ENCODE measurements around the gene SMAD2. TPM values are rescaled to one million over a fixed set of nuclear protein-coding genes. Genes with fewer than 3 reads are reported as not detected.
"Not testable (repeated sequence)": the region's sequence is repeated elsewhere in the genome, so short reads cannot be mapped to it uniquely, and the experiment has no call there.

The SMAD2 gene
- total RNA-seq, 4 donors from 2014 or later: 47.4 to 116 (median 72.2) TPM

DNA sequence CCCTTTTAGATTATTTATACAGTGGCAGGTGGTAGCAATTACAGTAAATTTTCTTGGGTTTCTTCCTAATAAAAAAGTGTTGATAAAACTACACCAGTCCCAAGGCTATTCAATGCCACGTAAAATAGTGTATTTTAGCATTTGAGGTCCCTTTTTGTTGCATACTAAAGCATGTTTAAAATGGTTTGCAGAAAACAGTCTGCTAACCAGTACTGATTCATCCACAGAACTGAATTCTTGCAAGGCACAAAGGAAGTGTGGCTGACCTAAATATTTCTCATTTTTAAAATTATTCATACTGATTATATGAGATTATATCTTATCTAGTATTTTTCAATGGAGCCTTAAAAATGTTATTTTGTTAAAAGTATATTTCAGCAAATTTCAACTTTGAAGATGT, 98.1 kb downstream of the SMAD2 start:
- TF ChIP-seq, protein P1, sequence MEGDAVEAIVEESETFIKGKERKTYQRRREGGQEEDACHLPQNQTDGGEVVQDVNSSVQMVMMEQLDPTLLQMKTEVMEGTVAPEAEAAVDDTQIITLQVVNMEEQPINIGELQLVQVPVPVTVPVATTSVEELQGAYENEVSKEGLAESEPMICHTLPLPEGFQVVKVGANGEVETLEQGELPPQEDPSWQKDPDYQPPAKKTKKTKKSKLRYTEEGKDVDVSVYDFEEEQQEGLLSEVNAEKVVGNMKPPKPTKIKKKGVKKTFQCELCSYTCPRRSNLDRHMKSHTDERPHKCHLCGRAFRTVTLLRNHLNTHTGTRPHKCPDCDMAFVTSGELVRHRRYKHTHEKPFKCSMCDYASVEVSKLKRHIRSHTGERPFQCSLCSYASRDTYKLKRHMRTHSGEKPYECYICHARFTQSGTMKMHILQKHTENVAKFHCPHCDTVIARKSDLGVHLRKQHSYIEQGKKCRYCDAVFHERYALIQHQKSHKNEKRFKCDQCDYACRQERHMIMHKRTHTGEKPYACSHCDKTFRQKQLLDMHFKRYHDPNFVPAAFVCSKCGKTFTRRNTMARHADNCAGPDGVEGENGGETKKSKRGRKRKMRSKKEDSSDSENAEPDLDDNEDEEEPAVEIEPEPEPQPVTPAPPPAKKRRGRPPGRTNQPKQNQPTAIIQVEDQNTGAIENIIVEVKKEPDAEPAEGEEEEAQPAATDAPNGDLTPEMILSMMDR (IDR thresholded peaks at IDR 0.05): no peak
- DNase-seq (ENCODE audit: low spot score) (no peak), ATAC-seq (ENCODE audit: low FRiP score) (no peak)

DNA sequence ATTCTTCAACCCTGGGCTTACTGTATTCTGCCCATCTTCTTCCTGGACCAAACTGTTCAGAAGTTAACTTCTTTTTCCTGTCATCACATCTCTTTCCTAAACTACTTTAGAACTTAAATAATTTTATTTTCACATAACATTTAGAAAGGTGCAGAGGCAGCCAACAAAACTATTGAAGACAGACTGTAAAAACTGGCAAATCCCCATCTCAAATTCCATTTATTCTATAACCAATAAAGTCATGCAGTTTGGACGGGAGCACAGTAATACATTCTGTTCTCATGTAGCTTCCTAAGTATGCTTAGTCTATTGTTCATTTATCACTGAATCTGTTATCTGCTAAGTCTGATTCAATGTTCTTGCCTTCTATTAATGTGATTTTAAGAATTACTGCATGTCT, 99.1 kb downstream of the SMAD2 start:
- TF ChIP-seq, protein P1 (IDR thresholded peaks at IDR 0.05): no peak
- ATAC-seq (ENCODE audit: low FRiP score) (no peak), DNase-seq (ENCODE audit: low spot score) (no peak)

DNA sequence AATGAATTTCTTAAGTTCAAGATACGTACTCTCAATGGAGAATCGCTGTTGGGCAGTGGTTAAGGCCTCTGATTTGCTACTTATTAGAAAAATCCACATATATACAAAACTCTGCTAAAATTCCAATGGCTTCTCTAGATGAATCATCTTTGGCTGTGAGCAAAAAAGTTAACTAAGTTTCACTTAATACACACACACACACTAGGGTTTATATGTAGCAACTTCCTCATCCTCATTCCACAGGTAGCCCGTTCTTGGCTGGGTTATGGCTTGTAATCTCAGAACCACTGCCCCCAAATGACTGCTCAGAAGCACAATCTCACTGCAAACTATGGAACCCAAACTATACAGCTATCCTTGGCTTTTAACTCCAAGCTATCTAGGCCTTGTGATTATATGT, 99.7 kb downstream of the SMAD2 start:
- DNase-seq (ENCODE audit: low spot score) (no peak), ATAC-seq (ENCODE audit: low FRiP score) (no peak)
- TF ChIP-seq, protein P1 (IDR thresholded peaks at IDR 0.05): no peak

- DNase-seq (ENCODE audit: low spot score): no peak
- no peak for ATAC-seq (ENCODE audit: low FRiP score)
- TF ChIP-seq, protein P1 (IDR thresholded peaks at IDR 0.05): no peak
Measured at GRCh38 chr18:47829831-47830230, 100.6 kb downstream of the SMAD2 start.

DNA sequence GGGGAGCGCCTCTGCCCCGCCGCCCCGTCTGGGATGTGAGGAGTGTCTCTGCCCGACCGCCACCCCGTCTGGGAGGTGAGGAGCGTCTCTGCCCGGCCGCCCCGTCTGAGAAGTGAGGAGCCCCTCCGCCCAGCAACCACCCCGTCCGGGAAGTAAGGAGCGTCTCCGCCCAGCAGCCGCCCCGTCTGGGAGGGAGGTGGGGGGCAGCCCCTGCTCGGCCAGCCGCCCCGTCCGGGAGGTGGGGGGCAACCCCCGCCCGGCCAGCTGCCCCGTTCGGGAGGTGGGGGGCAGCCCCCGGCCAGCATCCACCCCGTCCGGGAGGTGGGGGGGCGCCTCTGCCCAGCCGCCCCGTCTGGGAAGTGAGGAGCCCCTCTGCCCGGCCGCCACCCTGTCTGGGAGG, 102.4 kb downstream of the SMAD2 start:
- not testable (repeated sequence) for ATAC-seq (ENCODE audit: low FRiP score); DNase-seq (ENCODE audit: low spot score)

DNA sequence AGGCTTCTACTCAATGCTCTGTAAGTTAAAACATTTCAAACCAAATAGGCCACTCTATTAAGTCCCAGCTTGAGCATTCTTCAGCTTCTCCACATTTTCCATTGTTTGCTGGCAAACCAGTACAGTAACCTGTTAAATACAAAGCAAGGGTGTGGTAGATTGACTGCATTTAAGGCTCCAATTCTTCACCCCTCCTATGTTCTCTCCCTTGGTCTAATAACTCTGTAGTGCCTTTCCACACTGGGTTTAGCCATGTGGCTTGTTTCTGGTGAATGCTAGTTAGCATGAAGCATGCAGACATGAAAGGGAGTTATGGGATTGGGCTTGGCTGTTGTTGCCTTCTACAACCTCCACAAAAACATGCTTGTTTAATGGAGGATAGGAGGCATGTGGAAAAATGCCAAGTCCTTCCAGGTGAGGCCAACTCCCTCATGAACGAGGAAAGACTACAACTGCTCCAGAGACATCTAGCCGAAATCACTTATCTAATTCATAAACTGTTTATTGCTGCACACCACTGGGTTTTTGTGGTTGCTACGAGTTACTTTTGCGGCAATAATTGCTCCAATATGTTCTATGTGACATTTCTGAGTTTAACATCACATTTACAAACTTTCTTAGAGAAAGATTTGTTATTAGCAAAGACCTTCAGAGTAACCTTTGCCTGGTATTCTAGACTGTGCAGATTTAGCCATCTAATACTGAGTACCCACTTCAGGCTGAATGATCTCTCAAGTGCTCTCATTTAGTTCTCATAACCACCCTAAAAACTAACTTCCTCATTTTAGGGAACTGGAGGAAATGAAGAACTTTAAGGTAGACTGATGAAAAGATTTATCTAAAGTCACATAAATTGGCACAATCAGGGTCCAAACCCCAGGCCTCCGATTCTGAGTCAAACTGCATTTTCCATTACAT, 104.0 kb downstream of the SMAD2 start:
- DNase-seq (ENCODE audit: low spot score) (no peak), ATAC-seq (ENCODE audit: low FRiP score) (no peak)
- TF ChIP-seq, protein P1 (IDR thresholded peaks at IDR 0.05): no peak

DNA sequence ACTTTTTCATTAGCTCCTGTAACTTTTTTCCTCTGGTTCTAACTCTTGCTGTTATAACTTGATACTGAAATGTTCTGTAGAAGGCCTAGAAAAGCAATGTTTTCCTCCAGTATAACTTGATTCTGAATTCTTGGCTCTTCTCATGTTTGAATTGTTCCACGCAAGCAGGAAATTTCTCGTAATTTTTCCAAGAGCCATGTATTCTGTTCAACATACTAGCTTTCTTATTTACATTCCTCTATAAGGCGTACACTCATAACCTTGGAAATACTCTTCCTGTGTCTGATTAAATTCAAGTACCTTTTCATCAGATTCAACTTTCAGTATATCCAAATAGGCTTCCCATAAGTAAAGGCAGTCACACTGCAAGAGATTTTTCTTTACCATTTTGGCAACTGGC, 109.1 kb downstream of the SMAD2 start:
- TF ChIP-seq, protein P1 (IDR thresholded peaks at IDR 0.05): no peak
- no peak for ATAC-seq (ENCODE audit: low FRiP score)
- DNase-seq (ENCODE audit: low spot score): no peak

All from omental fat pad (tissue), 4 donors.